HG02970 (cell line): Measurements from ENCODE around the gene PKHD1.

Source experiments
- ATAC-seq: cut with Tn5 transposase; IDR thresholded peaks from one replicate; pipeline ENCODE4 v1.9.1; 2021; ENCODE audit warnings: mild to moderate bottlenecking, moderate library complexity, moderate number of reproducible peaks; ENCODE audit not compliant: unreplicated experiment, low FRiP score

Gene PKHD1

GRCh38 chr6:51648236-51648635 lies 439.2 kb downstream of the PKHD1 start:
- no peak for ATAC-seq

GRCh38 chr6:51644426-51644825 lies 443.0 kb downstream of the PKHD1 start:
- no peak for ATAC-seq

GRCh38 chr6:51640021-51640420 lies 447.4 kb downstream of the PKHD1 start:
- ATAC-seq = no peak

DNA sequence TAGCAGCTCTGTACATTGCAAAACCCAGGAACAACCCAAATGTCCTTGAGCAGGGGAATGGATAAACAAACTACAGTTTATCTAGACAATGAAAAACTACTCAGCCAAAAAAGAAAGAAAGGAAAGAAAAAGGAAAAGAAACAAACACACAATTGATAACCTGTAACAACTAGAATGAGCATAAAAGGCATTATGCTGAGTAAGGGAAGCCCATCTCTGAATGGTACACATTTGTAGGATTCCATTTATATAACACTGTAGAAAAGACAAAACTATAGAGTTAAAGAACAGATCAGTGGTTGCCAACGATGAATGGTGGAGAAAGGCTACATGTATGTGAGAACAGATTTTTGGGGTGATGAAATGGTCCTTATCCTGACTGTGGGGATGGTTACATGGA lies 454.0 kb downstream of the PKHD1 start:
- no peak for ATAC-seq

DNA sequence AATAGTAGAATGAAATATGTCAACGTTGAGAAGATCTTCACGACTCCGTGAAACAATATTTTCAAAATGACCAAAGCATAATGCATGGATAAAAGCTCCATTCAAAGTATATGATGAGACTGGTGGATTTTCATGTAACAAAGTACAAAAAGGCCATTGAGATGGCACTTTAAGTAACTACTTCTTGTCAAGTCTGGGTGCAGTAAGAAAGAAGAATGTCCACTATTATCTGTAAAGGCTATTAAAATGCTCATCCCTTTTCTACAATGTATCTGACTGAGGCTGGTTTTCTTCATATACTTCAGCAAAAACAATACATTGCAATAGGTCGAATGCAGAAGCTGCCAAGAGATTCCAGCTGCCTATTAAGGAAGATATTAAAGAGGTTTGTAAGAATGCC lies 457.4 kb downstream of the PKHD1 start:
- no peak for ATAC-seq

GRCh38 chr6:51626391-51626790 lies 461.0 kb downstream of the PKHD1 start:
- no peak for ATAC-seq

GRCh38 chr6:51625566-51625965 lies 461.8 kb downstream of the PKHD1 start:
- no peak for ATAC-seq

DNA sequence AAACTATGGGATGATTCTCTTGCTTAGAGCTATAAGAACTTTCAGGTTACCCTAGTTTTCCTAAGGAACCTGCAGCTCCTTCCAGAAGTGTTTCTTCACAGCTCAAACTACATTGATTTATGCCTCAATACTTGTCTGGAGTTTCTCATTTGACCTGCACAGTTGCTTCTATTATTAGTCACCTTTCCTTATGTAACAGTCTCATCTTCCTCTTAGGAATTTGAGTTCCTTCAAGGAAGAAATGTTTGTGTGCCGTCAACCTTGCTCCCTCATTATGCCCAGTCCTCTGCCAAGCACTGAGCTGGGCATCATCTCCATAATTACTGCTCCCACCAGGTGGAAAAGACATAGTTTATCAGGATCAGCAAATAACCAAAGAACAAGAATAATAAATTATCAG lies 466.4 kb downstream of the PKHD1 start:
- ATAC-seq = no peak

- ATAC-seq = no peak
Measured at GRCh38 chr6:51619042-51619799, 468.2 kb downstream of the PKHD1 start.

GRCh38 chr6:51618563-51618962 lies 468.9 kb downstream of the PKHD1 start:
- ATAC-seq = no peak

- ATAC-seq = no peak
Measured at GRCh38 chr6:51617751-51618150, 469.7 kb downstream of the PKHD1 start.

GRCh38 chr6:51616243-51616642 lies 471.2 kb downstream of the PKHD1 start:
- ATAC-seq = no peak

GRCh38 chr6:51614725-51615124 lies 472.7 kb downstream of the PKHD1 start:
- no peak for ATAC-seq

DNA sequence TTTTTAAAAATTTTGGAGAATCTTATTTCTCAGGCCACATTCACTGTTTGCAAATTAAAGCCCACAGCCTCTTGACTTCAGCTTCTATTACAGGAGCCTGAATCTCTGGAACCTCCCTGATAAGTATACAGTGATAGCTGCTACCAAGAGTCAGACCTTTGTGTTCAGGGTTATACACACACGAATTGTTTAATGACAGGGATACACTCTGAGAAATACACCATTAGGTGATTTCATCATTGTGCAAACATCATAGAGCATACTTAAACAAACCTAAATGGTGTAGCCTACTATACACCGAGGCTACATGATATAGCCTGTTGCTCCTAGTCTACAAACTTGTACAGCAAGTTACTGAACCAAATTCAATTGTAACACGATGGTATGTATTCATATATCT lies 473.9 kb downstream of the PKHD1 start:
- no peak for ATAC-seq

GRCh38 chr6:51608932-51609331 lies 478.5 kb downstream of the PKHD1 start:
- ATAC-seq = no peak

DNA sequence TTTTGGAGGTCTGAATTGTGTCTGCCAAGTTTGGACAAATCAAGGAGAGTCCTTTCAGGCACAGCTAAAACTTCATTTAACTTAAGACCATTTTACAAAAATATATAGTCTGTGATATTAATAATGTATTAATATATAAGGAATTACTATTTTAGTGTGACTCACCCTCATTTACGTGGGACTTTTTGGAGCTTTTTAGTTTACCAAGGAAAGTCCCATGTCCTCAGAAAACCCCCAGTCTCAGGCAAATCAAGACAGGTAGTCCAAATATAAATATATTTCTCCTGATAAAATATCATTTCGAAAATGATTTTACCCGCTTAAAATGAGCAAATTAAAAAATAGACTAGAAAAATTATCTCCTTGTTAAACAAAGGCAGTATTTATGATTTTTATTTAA lies 479.0 kb downstream of the PKHD1 start:
- ATAC-seq = no peak

- no peak for ATAC-seq
Measured at GRCh38 chr6:51600514-51600913, 486.9 kb downstream of the PKHD1 start.

DNA sequence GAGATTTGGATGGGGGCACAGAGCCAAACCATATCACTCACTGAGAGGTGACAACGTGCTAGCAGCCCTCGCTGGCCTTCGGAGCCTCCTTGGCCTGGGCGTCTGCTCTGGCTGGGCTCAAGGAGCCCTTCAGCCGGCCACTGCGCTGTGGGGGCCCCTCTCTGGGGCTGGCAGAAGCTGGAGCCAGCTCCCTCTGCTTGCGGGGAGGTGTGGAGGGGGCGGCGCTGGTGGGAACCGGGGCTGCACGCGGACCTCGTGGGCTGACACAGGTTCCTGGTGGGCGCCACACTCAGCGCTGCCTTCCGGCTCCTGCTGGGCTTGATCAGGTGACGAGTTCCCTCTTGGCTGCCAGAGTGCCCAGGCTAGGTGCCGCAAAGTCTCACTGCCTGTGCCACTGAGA lies 489.2 kb downstream of the PKHD1 start:
- no peak for ATAC-seq

- no peak for ATAC-seq
Measured at GRCh38 chr6:51594981-51595380, 492.4 kb downstream of the PKHD1 start.

DNA sequence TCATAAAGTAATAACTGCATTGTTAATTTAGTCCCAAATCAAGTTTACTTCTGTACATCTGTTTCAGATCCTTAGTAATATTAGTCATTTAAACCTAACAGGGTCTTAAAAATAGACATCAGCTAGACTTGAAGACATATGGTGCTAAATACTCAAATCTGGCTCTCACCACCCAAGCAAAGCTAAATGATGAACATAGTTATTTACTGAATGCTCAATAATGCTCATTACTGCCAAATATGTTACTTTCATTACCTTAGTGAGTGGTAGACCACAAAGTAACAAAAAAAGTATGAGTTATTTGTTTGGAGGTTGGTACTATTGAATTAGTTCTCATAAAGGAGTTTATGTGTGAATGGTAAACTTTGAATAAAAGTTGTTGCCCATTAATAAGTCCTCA lies 502.1 kb downstream of the PKHD1 start:
- no peak for ATAC-seq

DNA sequence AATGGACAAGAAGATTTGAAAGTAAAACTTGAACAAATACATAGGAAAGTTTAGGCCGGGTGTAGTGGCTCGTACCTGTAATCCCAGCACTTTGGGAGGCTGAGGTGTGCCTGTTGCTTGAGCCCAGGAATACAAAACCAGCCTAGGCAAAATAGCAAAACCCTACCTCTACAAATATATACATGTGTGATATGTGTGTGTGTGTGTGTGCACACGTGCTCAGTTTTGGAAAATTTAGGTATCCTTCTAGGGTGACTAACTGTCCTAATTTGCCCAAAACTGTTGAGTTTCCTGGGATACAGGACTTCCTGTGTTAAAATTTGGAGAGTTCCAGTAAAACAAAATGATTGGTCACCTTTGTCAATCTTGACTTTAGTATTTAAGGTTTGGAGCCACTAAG lies 503.2 kb downstream of the PKHD1 start:
- no peak for ATAC-seq

DNA sequence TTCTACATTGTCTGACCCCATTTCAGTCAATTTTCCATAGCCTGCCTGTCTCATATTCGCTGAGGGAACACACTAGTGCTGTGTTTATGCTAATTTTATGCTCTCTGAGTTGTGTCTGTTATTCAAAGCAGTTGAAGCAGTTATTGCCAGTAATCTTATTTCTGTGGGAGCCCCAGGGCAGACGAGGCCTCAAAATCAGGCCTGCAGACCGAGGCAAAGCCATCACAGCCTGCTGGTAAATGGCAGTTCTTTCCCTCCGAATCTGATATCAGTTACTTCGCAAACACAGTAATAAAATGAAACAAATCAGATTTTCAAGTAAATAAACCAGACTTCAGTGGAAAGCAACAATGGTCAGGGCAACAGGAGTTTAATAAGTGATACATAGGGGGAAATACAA lies 508.4 kb downstream of the PKHD1 start:
- ATAC-seq = no peak

DNA sequence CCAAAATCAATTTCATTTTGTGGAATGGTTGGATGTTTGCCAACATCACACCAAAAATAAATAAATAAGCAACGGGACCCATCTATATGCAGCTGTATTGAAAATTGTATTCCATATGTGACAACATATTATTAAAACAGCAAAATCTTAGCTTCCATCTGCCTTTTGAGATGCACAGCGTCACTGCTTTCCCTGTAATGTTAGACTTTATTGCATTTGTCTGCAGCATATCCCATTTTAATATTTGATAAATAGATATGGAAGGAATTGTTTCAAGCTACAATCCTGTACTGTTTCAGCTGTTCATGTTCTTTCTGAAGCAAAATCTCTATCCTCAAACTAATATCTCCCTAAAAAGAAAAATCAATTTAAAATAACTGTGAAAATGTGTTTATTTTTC lies 509.1 kb downstream of the PKHD1 start:
- no peak for ATAC-seq
